GM13977 (cell line): ENCODE results near the gene ZNF80.

Experiments
- DNase-seq: peaks from one replicate; pipeline ENCODE4 v3.0.0; 2012; ENCODE audit warnings: low spot score
- in situ Hi-C: fragments of 300-500 bp; cut with MboI; formaldehyde crosslinking; loops from one replicate; pipeline ENCODE4 v1.12.0; 2022; ENCODE audit warnings: low sequenced_read_pairs, low pct_unique_long_range_greater_than_20kb, mixed read lengths, inconsistent platforms; ENCODE audit not compliant: unreplicated experiment
- TF ChIP-seq, protein P1 (sequence below): IDR thresholded peaks from 2 replicates; pipeline ENCODE4 v1.5.1; 2012; ENCODE audit warnings: mild to moderate bottlenecking, control low read depth; ENCODE audit not compliant: insufficient read depth; ENCODE audit errors: extremely low read depth, missing control alignments

The ZNF80 gene

GRCh38 chr3:114221165-114221880 is 16.1 kb downstream of the ZNF80 start:
- TF ChIP-seq, protein P1, sequence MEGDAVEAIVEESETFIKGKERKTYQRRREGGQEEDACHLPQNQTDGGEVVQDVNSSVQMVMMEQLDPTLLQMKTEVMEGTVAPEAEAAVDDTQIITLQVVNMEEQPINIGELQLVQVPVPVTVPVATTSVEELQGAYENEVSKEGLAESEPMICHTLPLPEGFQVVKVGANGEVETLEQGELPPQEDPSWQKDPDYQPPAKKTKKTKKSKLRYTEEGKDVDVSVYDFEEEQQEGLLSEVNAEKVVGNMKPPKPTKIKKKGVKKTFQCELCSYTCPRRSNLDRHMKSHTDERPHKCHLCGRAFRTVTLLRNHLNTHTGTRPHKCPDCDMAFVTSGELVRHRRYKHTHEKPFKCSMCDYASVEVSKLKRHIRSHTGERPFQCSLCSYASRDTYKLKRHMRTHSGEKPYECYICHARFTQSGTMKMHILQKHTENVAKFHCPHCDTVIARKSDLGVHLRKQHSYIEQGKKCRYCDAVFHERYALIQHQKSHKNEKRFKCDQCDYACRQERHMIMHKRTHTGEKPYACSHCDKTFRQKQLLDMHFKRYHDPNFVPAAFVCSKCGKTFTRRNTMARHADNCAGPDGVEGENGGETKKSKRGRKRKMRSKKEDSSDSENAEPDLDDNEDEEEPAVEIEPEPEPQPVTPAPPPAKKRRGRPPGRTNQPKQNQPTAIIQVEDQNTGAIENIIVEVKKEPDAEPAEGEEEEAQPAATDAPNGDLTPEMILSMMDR: no peak
- in situ Hi-C loops: no loop called here
- DNase-seq: no peak

DNA sequence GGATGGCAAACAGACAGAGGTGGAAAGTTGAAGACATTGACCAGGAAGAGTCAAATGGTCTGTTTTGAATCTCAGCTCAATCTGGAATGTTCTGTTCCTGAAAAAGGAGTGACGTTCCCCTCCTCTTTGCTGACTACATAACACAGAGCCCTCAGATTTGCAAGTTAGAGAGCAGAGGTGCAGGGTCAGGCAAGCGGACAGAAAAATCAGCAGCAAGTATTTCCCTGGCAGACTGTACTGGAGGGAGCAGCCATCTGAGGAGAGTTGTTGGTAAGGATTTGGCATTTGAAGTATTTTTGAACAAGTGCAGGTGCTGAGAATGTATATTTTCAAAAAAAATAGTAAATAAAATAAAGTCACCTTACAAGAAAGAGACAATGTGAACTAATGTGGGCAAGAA is 17.6 kb downstream of the ZNF80 start:
- no peak for DNase-seq
- TF ChIP-seq, protein P1: no peak
- in situ Hi-C loops: no loop called here

- DNase-seq: no peak
- TF ChIP-seq, protein P1: no peak
- in situ Hi-C loops: no loop called here
These were observed 18.7 kb downstream of the ZNF80 start for GRCh38 chr3:114218578-114219185.

DNA sequence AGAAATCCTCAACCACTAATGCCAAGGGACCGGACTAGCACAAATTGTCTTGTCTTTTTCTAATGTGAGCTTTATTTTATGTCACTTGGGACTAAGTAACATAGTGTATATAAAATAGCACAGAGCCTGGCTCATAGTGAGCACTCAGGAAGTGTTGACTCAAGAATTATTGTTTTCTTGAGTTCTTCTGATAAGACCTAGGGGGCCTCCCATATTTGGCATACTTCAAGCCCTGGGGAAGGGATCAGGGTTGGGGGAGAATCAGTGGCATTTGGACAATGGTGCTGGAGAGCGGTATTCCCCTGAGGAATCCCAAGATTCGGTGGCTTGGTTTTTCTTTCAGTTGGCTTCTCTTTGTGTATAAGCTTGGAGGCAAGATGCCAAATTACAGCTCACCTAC is 19.4 kb downstream of the ZNF80 start:
- TF ChIP-seq, protein P1: no peak
- DNase-seq: no peak
- in situ Hi-C loops: no loop called here

DNA sequence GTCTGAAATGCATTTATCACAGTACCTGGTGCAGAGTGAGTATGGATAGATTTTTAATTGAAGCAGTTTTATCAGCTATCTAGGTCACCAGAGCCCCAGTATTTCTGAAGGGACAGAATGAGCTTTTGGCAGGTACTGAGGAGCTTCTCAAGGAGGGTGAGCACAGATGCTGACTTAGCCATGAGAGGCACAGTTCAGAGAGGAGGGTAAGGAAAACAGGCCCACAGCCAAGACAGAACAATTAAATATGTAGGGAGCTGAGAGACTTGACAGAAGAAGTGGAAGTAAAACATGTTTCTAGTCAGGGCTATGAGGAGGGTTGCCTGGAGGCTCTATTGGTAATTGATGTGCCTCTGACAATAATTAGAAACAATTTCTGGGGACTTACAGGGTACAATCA is 20.1 kb downstream of the ZNF80 start:
- DNase-seq: no peak

DNA sequence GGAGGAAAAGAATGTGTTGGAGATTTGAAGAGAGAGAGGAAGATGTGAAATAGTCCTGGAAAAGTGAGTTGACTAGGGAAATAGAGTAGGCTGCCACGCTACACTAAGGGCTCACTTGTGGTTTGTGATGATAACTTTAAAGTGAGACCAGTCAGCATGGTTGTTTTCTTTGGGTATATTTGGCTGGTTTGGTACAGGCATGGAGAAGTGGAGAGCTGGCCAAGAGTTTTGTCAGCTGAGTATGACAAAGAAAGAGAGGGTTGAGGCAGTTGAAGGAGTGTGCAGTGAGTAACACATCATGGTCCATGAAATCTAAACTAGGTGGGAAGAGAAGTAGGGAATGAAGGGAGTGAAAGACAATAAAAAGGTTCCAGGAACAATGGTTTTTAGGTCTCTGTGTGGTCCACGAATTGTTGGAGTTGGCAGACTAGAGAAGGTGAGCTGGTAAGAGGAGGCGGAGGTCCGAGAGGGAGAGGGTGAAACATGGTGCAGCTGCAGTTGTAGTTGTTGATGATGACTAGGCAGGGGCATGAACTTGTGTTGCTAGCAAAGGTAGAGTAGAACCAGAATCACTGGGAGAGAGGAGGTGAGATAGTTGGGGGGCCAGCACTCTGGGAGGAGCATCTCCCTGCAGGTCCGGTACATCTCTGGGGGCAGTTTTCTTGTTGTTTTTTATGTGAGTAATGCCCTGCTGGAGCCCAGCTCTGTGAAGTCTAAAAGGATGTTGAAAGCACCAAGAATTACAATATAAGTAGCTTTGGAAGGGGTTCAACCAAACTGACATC is 21.0 kb downstream of the ZNF80 start:
- TF ChIP-seq, protein P1: no peak
- no peak for DNase-seq
- in situ Hi-C loops: no loop called here

More for the DNA sequence above, 20.1 kb downstream of the ZNF80 start:
- in situ Hi-C loops: no loop called here
- TF ChIP-seq, protein P1: no peak
